Testis (tissue), 2 donors: Measurements from ENCODE around the gene OTUB2.

Experiments used
- POLR2A ChIP-seq: fragments of 450-650 bp; IDR thresholded peaks from one replicate; pipeline ENCODE4 v1.6.1; 2017; ENCODE audit warnings: antibody characterized with exemption, mild to moderate bottlenecking, moderate library complexity
- TF ChIP-seq, protein P1 (sequence below), 3 experiments: fragments of 450-650 bp in 2 of 3; fragments of 200-600 bp in 1 of 3; sonication (generic) in 1 of 3; IDR thresholded peaks; one replicate each; pipeline ENCODE4 v1.5.1; 2016 to 2019; ENCODE audit warnings: antibody characterized with exemption in 3 of 3, mild to moderate bottlenecking in 2 of 3, moderate library complexity in 1 of 3

DNA sequence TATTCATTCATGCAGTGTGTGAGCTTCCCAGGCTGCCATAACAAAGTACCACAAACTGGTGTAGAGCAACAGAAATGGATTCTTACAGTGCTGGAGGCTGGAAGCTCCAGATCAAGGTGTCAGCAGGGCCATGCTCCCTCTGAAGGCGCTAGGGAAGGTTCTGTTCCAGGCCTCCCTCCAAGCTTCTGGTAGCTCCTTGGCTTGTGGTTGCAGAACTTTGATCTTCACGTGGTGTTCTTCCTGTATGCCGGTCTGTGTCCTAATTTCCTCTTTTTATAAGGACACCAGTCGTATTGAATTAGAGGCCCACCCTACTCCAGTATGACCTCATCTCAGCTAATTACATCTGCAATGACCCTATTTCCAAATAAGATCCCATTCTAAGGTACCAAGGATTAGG, 3.1 kb downstream of the OTUB2 start:
- TF ChIP-seq, protein P1, sequence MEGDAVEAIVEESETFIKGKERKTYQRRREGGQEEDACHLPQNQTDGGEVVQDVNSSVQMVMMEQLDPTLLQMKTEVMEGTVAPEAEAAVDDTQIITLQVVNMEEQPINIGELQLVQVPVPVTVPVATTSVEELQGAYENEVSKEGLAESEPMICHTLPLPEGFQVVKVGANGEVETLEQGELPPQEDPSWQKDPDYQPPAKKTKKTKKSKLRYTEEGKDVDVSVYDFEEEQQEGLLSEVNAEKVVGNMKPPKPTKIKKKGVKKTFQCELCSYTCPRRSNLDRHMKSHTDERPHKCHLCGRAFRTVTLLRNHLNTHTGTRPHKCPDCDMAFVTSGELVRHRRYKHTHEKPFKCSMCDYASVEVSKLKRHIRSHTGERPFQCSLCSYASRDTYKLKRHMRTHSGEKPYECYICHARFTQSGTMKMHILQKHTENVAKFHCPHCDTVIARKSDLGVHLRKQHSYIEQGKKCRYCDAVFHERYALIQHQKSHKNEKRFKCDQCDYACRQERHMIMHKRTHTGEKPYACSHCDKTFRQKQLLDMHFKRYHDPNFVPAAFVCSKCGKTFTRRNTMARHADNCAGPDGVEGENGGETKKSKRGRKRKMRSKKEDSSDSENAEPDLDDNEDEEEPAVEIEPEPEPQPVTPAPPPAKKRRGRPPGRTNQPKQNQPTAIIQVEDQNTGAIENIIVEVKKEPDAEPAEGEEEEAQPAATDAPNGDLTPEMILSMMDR (IDR thresholded peaks at IDR 0.05): no peak
- TF ChIP-seq POLR2A: no peak
